ENCODE measurements around the gene RNF44.

DNA sequence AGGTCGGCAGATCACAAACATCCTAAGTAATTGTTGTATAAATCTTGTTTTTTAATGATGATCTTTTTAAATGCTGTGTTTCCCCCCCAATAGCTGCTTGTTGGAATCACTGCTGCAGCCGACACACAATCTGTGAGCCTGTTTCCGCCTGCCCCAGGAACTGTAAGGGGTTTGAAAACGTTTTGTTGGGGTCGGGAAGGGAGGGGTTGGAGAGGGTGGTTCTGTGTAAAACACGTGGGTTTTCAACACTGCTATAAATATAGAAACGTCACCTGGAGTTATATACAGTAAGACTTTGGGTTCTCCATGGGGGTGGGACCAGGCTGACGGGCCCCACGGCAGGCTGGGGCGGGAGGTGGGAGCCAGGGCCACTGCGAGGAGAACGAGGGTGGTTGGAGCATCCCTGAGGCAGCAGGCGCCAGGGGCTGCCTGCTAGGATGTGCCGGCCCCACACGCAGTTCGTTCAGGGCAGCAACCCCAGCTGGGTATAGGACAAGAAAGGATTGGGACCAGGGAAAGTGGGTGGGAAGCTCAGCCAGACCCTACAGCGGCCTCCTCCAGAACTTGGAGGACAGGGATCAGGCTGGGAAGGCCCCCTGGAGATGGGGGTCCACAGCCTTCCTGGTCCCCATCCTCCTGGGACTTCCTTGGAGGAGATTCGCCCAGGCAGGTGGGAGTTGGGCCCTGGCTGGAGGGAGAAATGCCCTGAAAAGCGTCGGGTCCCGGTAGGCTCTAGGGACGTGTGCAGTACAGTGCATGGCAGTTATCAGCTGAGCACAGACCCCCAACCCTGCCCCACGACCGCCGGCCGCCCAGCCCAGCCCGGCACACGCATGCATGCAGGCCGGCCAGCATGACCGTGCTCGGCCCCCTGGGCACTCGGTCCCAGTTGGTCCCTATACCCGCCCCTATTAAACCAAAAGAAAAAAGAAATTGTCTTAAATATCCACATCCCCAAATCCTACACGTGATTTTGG lies 9.7 kb downstream of the RNF44 start:
- TF ChIP-seq CTCF (IDR thresholded peaks at IDR 0.05) (no peak), POLR2A (IDR thresholded peaks at IDR 0.05) (no peak)

Data from heart left ventricle (tissue), 13 donors.